ENCODE data around the gene SHCBP1. TPM values are rescaled to one million over a fixed set of nuclear protein-coding genes. Genes with fewer than 3 reads are reported as not detected.
"Not testable (repeated sequence)": the region's sequence is repeated elsewhere in the genome, so short reads cannot be mapped to it uniquely, and the experiment has no call there.

SHCBP1 gene
- total and polyA plus RNA-seq, 4 donors, result 0.96 to 6.1 (median 1.5) TPM

- no peaks in the 10 kb centered on the region for H3K27me3 ChIP-seq (ENCODE audit: control insufficient read depth in 3 of 3, insufficient read depth in 3 of 3, low read length in 2 of 3)
- H3K9me3 ChIP-seq (ENCODE audit: control insufficient read depth in 4 of 4, insufficient read depth in 3 of 4, low read length in 3 of 4), result no peaks in the 10 kb centered on the region
- DNase-seq (peak in 2 of 3 donors; percentile 65 to 66), ATAC-seq (ENCODE audit: insufficient read depth, low FRiP score) (no peak)
- H3K27ac ChIP-seq (ENCODE audit: low read depth in 1 of 2, low read length in 1 of 2), result no peak overlapping the region
- H3K4me1 ChIP-seq (ENCODE audit: control insufficient read depth in 5 of 5, insufficient read depth in 5 of 5, low read length in 5 of 5), result peaks cover 0 to 13% (median 0%) of the 10 kb centered on the region in 5 donors
- H3K4me3 ChIP-seq, result no peak overlapping the region
- 39 to 41% methylated on average over 10 of the region's 10 CpGs for WGBS, 2 donors
- no peaks in the 10 kb centered on the region for H3K36me3 ChIP-seq (ENCODE audit: control insufficient read depth in 4 of 4, insufficient read depth in 4 of 4, low read length in 4 of 4)
- H3K9ac ChIP-seq (ENCODE audit: insufficient read depth in 1 of 2, low read length in 2 of 2), result no peak overlapping the region
- no peak for TF ChIP-seq CTCF (IDR thresholded peaks at IDR 0.05; ENCODE audit: control extremely low read depth, extremely low read depth)
Observed at GRCh38 chr16:46629331-46630219, 8.4 kb upstream of the SHCBP1 start.

GRCh38 chr16:46627746-46628145 is 6.6 kb upstream of the SHCBP1 start:
- no peak overlapping the region for H3K27ac ChIP-seq (ENCODE audit: low read depth in 1 of 2, low read length in 1 of 2)
- peaks cover 0 to 13% (median 0%) of the 10 kb centered on the region in 5 donors for H3K4me1 ChIP-seq (ENCODE audit: control insufficient read depth in 5 of 5, insufficient read depth in 5 of 5, low read length in 5 of 5)
- H3K9ac ChIP-seq (ENCODE audit: insufficient read depth in 1 of 2, low read length in 2 of 2), result no peak overlapping the region
- WGBS, 2 donors, result 86 to 90% methylated on average over 5 of the region's 5 CpGs
- no peaks in the 10 kb centered on the region for H3K9me3 ChIP-seq (ENCODE audit: control insufficient read depth in 4 of 4, insufficient read depth in 3 of 4, low read length in 3 of 4)
- no peak for TF ChIP-seq CTCF (IDR thresholded peaks at IDR 0.05; ENCODE audit: control extremely low read depth, extremely low read depth)
- no peaks in the 10 kb centered on the region for H3K36me3 ChIP-seq (ENCODE audit: control insufficient read depth in 4 of 4, insufficient read depth in 4 of 4, low read length in 4 of 4)
- no peaks in the 10 kb centered on the region for H3K27me3 ChIP-seq (ENCODE audit: control insufficient read depth in 3 of 3, insufficient read depth in 3 of 3, low read length in 2 of 3)
- ATAC-seq (ENCODE audit: insufficient read depth, low FRiP score) (no peak), DNase-seq (no peak)
- no peak overlapping the region for H3K4me3 ChIP-seq

DNA sequence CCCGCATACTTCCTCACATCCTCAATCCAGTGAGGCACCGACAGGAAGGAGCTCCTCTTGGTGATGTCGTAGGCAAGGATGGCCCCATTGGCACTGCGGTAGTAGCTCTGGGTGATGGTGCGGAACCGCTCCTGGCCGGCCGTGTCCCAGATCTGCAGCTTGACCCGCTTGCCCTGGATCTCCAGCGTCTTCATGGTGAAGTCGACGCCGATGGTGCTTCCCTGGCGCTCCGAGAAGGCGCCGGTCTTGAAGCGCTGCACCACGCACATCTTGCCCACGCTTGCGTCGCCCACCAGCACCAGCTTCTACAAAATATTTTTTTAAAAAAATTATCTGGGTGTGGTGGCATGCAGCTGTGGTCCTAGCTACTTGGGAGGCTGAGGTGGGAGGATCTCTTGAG is 5.5 kb upstream of the SHCBP1 start:
- not testable (repeated sequence) for ATAC-seq (ENCODE audit: insufficient read depth, low FRiP score); H3K9ac ChIP-seq (ENCODE audit: insufficient read depth in 1 of 2, low read length in 2 of 2); H3K27ac ChIP-seq (ENCODE audit: low read depth in 1 of 2, low read length in 1 of 2); H3K4me3 ChIP-seq; H3K9me3 ChIP-seq (ENCODE audit: control insufficient read depth in 4 of 4, insufficient read depth in 3 of 4, low read length in 3 of 4); H3K27me3 ChIP-seq (ENCODE audit: control insufficient read depth in 3 of 3, insufficient read depth in 3 of 3, low read length in 2 of 3); H3K36me3 ChIP-seq (ENCODE audit: control insufficient read depth in 4 of 4, insufficient read depth in 4 of 4, low read length in 4 of 4); DNase-seq
- WGBS, 2 donors, result 95 to 96% methylated on average over 20 to 21 of the region's 22 CpGs
- peaks cover 0 to 21% (median 0%) of the 10 kb centered on the region in 5 donors for H3K4me1 ChIP-seq (ENCODE audit: control insufficient read depth in 5 of 5, insufficient read depth in 5 of 5, low read length in 5 of 5)

GRCh38 chr16:46624862-46625261 is 3.7 kb upstream of the SHCBP1 start:
- not testable (repeated sequence) for H3K4me3 ChIP-seq; H3K27me3 ChIP-seq (ENCODE audit: control insufficient read depth in 3 of 3, insufficient read depth in 3 of 3, low read length in 2 of 3); H3K27ac ChIP-seq (ENCODE audit: low read depth in 1 of 2, low read length in 1 of 2); DNase-seq; ATAC-seq (ENCODE audit: insufficient read depth, low FRiP score); H3K9me3 ChIP-seq (ENCODE audit: control insufficient read depth in 4 of 4, insufficient read depth in 3 of 4, low read length in 3 of 4); H3K36me3 ChIP-seq (ENCODE audit: control insufficient read depth in 4 of 4, insufficient read depth in 4 of 4, low read length in 4 of 4); H3K9ac ChIP-seq (ENCODE audit: insufficient read depth in 1 of 2, low read length in 2 of 2)
- 90 to 95% methylated on average over 4 to 6 of the region's 6 CpGs for WGBS, 2 donors
- peaks cover 0 to 30% (median 5%) of the 10 kb centered on the region in 5 donors for H3K4me1 ChIP-seq (ENCODE audit: control insufficient read depth in 5 of 5, insufficient read depth in 5 of 5, low read length in 5 of 5)

- H3K4me1 ChIP-seq (ENCODE audit: control insufficient read depth in 5 of 5, insufficient read depth in 5 of 5, low read length in 5 of 5), result peaks cover 0 to 20% (median 5%) of the 10 kb centered on the region in 5 donors
- H3K9me3 ChIP-seq (ENCODE audit: control insufficient read depth in 4 of 4, insufficient read depth in 3 of 4, low read length in 3 of 4); H3K36me3 ChIP-seq (ENCODE audit: control insufficient read depth in 4 of 4, insufficient read depth in 4 of 4, low read length in 4 of 4); H3K9ac ChIP-seq (ENCODE audit: insufficient read depth in 1 of 2, low read length in 2 of 2); DNase-seq; H3K4me3 ChIP-seq; H3K27me3 ChIP-seq (ENCODE audit: control insufficient read depth in 3 of 3, insufficient read depth in 3 of 3, low read length in 2 of 3); H3K27ac ChIP-seq (ENCODE audit: low read depth in 1 of 2, low read length in 1 of 2); ATAC-seq (ENCODE audit: insufficient read depth, low FRiP score): not testable (repeated sequence)
- WGBS, 2 donors, result 96 to 97% methylated on average over 4 of the region's 6 CpGs
Observed at GRCh38 chr16:46623707-46624106, 2.5 kb upstream of the SHCBP1 start.

DNA sequence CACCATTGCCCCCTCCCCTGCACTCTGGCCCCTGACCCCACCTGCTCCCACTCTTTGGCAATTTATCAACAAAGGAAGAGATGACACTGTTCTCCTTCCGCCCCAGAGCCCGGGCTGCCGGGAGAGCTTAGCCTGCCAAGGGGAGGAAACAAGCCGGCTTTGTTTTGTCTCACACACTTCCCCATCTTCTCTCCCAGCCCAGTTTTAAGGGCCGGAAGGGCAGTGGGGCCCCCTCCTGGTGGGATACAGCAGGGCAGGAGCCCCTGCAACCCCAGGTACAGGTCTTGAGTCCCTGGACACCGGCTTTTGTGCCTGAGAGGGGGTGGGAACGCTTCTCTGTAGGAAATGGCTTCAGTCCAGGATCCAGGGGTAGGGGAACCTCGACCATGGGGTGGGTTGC is 2.1 kb upstream of the SHCBP1 start:
- H3K9me3 ChIP-seq (ENCODE audit: control insufficient read depth in 4 of 4, insufficient read depth in 3 of 4, low read length in 3 of 4); ATAC-seq (ENCODE audit: insufficient read depth, low FRiP score); DNase-seq: not testable (repeated sequence)

More for the DNA sequence above, 2.1 kb upstream of the SHCBP1 start:
- not testable (repeated sequence) for H3K4me3 ChIP-seq; H3K36me3 ChIP-seq (ENCODE audit: control insufficient read depth in 4 of 4, insufficient read depth in 4 of 4, low read length in 4 of 4); H3K27me3 ChIP-seq (ENCODE audit: control insufficient read depth in 3 of 3, insufficient read depth in 3 of 3, low read length in 2 of 3); H3K9ac ChIP-seq (ENCODE audit: insufficient read depth in 1 of 2, low read length in 2 of 2); H3K27ac ChIP-seq (ENCODE audit: low read depth in 1 of 2, low read length in 1 of 2)
- peaks cover 0 to 20% (median 5%) of the 10 kb centered on the region in 5 donors for H3K4me1 ChIP-seq (ENCODE audit: control insufficient read depth in 5 of 5, insufficient read depth in 5 of 5, low read length in 5 of 5)
- 13% methylated on average over 5 of the region's 8 CpGs; no CpG with 5 or more reads in 1 of the 2 donors for WGBS, 2 donors
